HepG2 (cell line): ENCODE data around the gene NRG3. TPM values are rescaled to one million over a fixed set of nuclear protein-coding genes. Genes with fewer than 3 reads are reported as not detected.

Experiments
- ATAC-seq: fragments of 200-7000 bp; cut with Tn5 transposase; 3 replicates; pipeline ENCODE4 v1.9.1; 2020; ENCODE audit warnings: mild to moderate bottlenecking, moderate library complexity
- BruUV-seq: library from RNA; stranded (reverse); fragments of 400-500 nt; replicated peaks from 2 replicates; lab custom pipeline; 2021; lab: Mats Ljungman, UMichigan
- CTCF ChIA-PET: fragments of 300-600 bp; formaldehyde crosslinking; extraction: SDS; loops from one replicate; lab custom pipeline; 2021; ENCODE audit warnings: low total read pairs, inconsistent platforms, low intra/inter-chr PET ratio; lab: Yijun Ruan, JAX
- POLR2A ChIA-PET: fragments of 350-600 bp; sonication (Branson Sonifier 250); formaldehyde crosslinking; loops from one replicate; lab custom pipeline; 2020; ENCODE audit warnings: antibody characterized with exemption, inconsistent platforms; lab: Yijun Ruan, JAX
- DNase-seq: peaks from one replicate; pipeline ENCODE4 v3.0.0-alpha.2; 2015; ENCODE audit warnings: low spot score
- FAIRE-seq: peaks from 3 replicates; lab custom pipeline; 2011; peaks lifted over from hg19 to GRCh38; lab: Jason Lieb, UNC
- H2AFZ ChIP-seq: one replicate; pipeline ENCODE4 v1.6.1; 2011; ENCODE audit warnings: low read length, inconsistent platforms
- H3K27ac ChIP-seq: fragments of 300-600 bp; 3 replicates; pipeline ENCODE4 v1.8.0; 2011; ENCODE audit warnings: mixed run types, mild to moderate bottlenecking, mixed read lengths, low read length, inconsistent platforms; ENCODE audit not compliant: insufficient read depth; ENCODE audit errors: extremely low read length
- H3K27me3 ChIP-seq, 2 experiments: fragments of 200-600 bp in 1 of 2; 2 replicates in 1 of 2; 3 replicates in 1 of 2; pipeline versions ENCODE4 v1.6.0 to v1.8.0; 2011; ENCODE audit warnings: low read length in 2 of 2, mild to moderate bottlenecking in 2 of 2, moderate library complexity in 2 of 2, inconsistent platforms in 1 of 2; ENCODE audit not compliant: insufficient read depth in 2 of 2, control insufficient read depth in 1 of 2
- H3K36me3 ChIP-seq, 2 experiments: fragments of 200-600 bp in 1 of 2; replicated peaks in 1 of 2; 2 replicates in 1 of 2; 3 replicates in 1 of 2; pipeline versions ENCODE4 v1.5.1 to v1.8.0; 2011; ENCODE audit warnings: low read length in 2 of 2, inconsistent platforms in 1 of 2; ENCODE audit not compliant: insufficient read depth in 2 of 2, control insufficient read depth in 1 of 2
- H3K4me1 ChIP-seq: 2 replicates; pipeline ENCODE4 v1.5.1; 2012; ENCODE audit warnings: low read length, inconsistent platforms; ENCODE audit not compliant: insufficient read depth
- H3K4me2 ChIP-seq: 2 replicates; pipeline ENCODE4 v1.6.0; 2011; ENCODE audit warnings: low read depth, low read length, inconsistent platforms
- H3K4me3 ChIP-seq, 3 experiments: fragments of 200-600 bp in 1 of 3; sonication (generic), shearing (Covaris generic) in 1 of 3; replicated peaks in 1 of 3; 2 replicates each; pipeline ENCODE4 v1.5.1; 2011 to 2016; ENCODE audit warnings: low read length in 3 of 3, inconsistent platforms in 2 of 3, low read depth in 2 of 3, mild to moderate bottlenecking in 2 of 3, control low read depth in 1 of 3, mixed read lengths in 1 of 3; ENCODE audit not compliant: insufficient read depth in 1 of 3
- H3K79me2 ChIP-seq: one replicate; pipeline ENCODE4 v1.6.1; 2011; ENCODE audit warnings: low read length, inconsistent platforms; ENCODE audit not compliant: insufficient read depth
- H3K9ac ChIP-seq: 2 replicates; pipeline ENCODE4 v1.6.0; 2011; ENCODE audit warnings: mild to moderate bottlenecking, low read depth, low read length, inconsistent platforms; ENCODE audit not compliant: insufficient read depth
- H3K9me3 ChIP-seq: 2 replicates; pipeline ENCODE4 v1.5.1; 2012; ENCODE audit warnings: mild to moderate bottlenecking, low read length
- H4K20me1 ChIP-seq: 2 replicates; pipeline ENCODE4 v1.6.0; 2011; ENCODE audit warnings: inconsistent platforms, mild to moderate bottlenecking, low read length, moderate library complexity; ENCODE audit not compliant: insufficient read depth
- CBX2 ChIP-seq, 2 experiments: fragments of 200-600 bp in 1 of 2; sonication (generic); formaldehyde crosslinking in 1 of 2; IDR thresholded peaks; 2 replicates each; pipeline versions ENCODE4 v1.7.0 to v1.8.1; 2018 to 2022; ENCODE audit warnings: low read depth in 2 of 2, low read length in 1 of 2, mild to moderate bottlenecking in 1 of 2, missing genetic modification reagents in 1 of 2
- E2F1 ChIP-seq: sonication (generic); formaldehyde crosslinking; IDR thresholded peaks from 2 replicates; pipeline ENCODE4 v1.5.0; 2020; ENCODE audit warnings: missing genetic modification reagents
- GMEB1 ChIP-seq: sonication (generic); formaldehyde crosslinking; IDR thresholded peaks from 2 replicates; pipeline ENCODE4 v1.5.1; 2020; ENCODE audit warnings: missing genetic modification reagents, mild to moderate bottlenecking, borderline replicate concordance
- GPN1 ChIP-seq: sonication (generic); formaldehyde crosslinking; IDR thresholded peaks from 2 replicates; pipeline ENCODE4 v1.5.1; 2020; ENCODE audit warnings: missing genetic modification reagents, borderline replicate concordance
- ZNF12 ChIP-seq: sonication (generic); formaldehyde crosslinking; IDR thresholded peaks from 2 replicates; pipeline ENCODE4 v1.5.0; 2020; ENCODE audit warnings: missing genetic modification reagents
- WGBS: methylation state at CpG from one replicate; pipeline ENCODE4 v1.1.6; 2017; ENCODE audit warnings: low lambda C conversion rate; 5-methylcytosine and 5-hydroxymethylcytosine counted together
- in situ Hi-C: cut with HindIII; loops from 2 replicates; pipeline ENCODE4 v1.10.0; 2017; ENCODE audit warnings: low pct_unique_long_range_greater_than_20kb; ENCODE audit not compliant: extremely low pct_ligation_motif_present
- intact Hi-C: fragments of 100-400 bp; cut with micrococcal nuclease; formaldehyde crosslinking; loops from one replicate; pipeline ENCODE4 v1.10.0; 2022; ENCODE audit not compliant: unreplicated experiment
- polyA plus RNA-seq, 8 experiments: library from polyadenylated mRNA; depleted of rRNA in 3 of 8; stranded (reverse) in 7 of 8; unstranded in 1 of 8; fragments of >200 nt; fragmentation: Illumina TruSeq in 4 of 8; extraction: Trizol in 4 of 8; gene quantifications; 2 replicates each; pipeline versions ENCODE4 v1.2.1 to v1.2.3, GENCODE V29; 2011 to 2016; ENCODE audit warnings: low read depth in 4 of 8, missing spikeins in 1 of 8, mixed read lengths in 1 of 8; ENCODE audit not compliant: insufficient read depth in 1 of 8
- total RNA-seq, 5 experiments: library from RNA; depleted of rRNA; stranded (reverse); fragments of >200 nt; fragmentation: Illumina TruSeq; extraction: Trizol; gene quantifications; 2 replicates each; pipeline ENCODE4 v1.2.3, GENCODE V29; 2016; ENCODE audit warnings: low read depth in 1 of 5
- TF ChIP-seq, protein P1 (sequence below): sonication (generic); formaldehyde crosslinking; IDR thresholded peaks from 2 replicates; pipeline ENCODE4 v1.8.1; 2023; ENCODE audit warnings: mild to moderate bottlenecking, inconsistent platforms, moderate library complexity, missing genetic modification reagents, borderline replicate concordance

Gene NRG3
- total and polyA plus RNA-seq, 2 of the 13 experiments (the other 11 are each of a cell fraction or from before 2014, with no cell fraction given): not detected

GRCh38 chr10:81996927-81997326 lies 121.9 kb downstream of the NRG3 start:
- Histone ChIP-seq H3K9me3 (peaks cover 95% of the 10 kb centered on the region), H4K20me1 (no peaks in the 10 kb centered on the region), H3K4me1 (no peaks in the 10 kb centered on the region), H3K36me3 (no peaks in the 10 kb centered on the region), H3K79me2 (no peaks in the 10 kb centered on the region), H3K9ac (no peak overlapping the region), H2AFZ (no peak overlapping the region), H3K4me3 (no peak overlapping the region), H3K27me3 (no peaks in the 10 kb centered on the region), H3K27ac (no peak overlapping the region), H3K4me2 (no peak overlapping the region)
- ChIA-PET POLR2A (no interaction called here), CTCF (no interaction called here)
- intact Hi-C loops: no loop called here
- TF ChIP-seq CBX2 (IDR thresholded peaks at IDR 0.05; ENCODE audit: low read depth, low read length): no peak
- no peak for TF ChIP-seq CBX2 (CRISPR knock-in tag; IDR thresholded peaks at IDR 0.05; ENCODE audit: low read depth)
- TF ChIP-seq, protein P1, sequence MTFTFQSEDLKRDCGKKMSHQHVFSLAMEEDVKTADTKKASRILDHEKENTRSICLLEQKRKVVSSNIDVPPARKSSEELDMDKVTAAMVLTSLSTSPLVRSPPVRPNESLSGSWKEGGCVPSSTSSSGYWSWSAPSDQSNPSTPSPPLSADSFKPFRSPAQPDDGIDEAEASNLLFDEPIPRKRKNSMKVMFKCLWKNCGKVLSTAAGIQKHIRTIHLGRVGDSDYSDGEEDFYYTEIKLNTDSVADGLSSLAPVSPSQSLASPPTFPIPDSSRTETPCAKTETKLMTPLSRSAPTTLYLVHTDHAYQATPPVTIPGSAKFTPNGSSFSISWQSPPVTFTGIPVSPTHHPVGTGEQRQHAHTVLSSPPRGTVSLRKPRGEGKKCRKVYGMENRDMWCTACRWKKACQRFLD (CRISPR knock-in tag): no peak
- no peak for TF ChIP-seq GMEB1 (CRISPR knock-in tag)
- TF ChIP-seq E2F1 (CRISPR knock-in tag): no peak
- TF ChIP-seq GPN1 (CRISPR knock-in tag): no peak
- TF ChIP-seq ZNF12 (CRISPR knock-in tag): no peak
- FAIRE-seq (no peak), ATAC-seq (no peak), DNase-seq (no peak)
- in situ Hi-C loops: no loop called here
- WGBS: 20% methylated on average over 1 of the region's 3 CpGs
- no TSS peak for BruUV-seq
